Effector memory CD4-positive, alpha-beta T cell (primary cell): ENCODE data around the gene U2AF2.

Experiments
- DNase-seq, 3 donors: peaks; one replicate each; pipeline ENCODE4 v3.0.0-alpha.2; 2020
- H3K27ac ChIP-seq: 2 replicates; pipeline ENCODE4 v1.7.0; 2013; ENCODE audit warnings: mild to moderate bottlenecking, low read length, moderate library complexity; ENCODE audit not compliant: insufficient read depth, poor library complexity, severe bottlenecking
- H3K27me3 ChIP-seq: replicated peaks from 2 replicates; pipeline ENCODE4 v1.7.0; 2013; ENCODE audit warnings: mild to moderate bottlenecking, low read length; ENCODE audit not compliant: insufficient read depth, control insufficient read depth, poor library complexity, severe bottlenecking
- H3K36me3 ChIP-seq: 2 replicates; pipeline ENCODE4 v1.7.0; 2013; ENCODE audit warnings: mild to moderate bottlenecking, low read length, moderate library complexity; ENCODE audit not compliant: control insufficient read depth, insufficient read depth
- H3K4me1 ChIP-seq: 2 replicates; pipeline ENCODE4 v1.7.0; 2013; ENCODE audit warnings: low read length, mild to moderate bottlenecking; ENCODE audit not compliant: control insufficient read depth, insufficient read depth, poor library complexity, severe bottlenecking
- H3K4me3 ChIP-seq: 2 replicates; pipeline ENCODE4 v1.7.0; 2013; ENCODE audit warnings: low read length, low read depth, mild to moderate bottlenecking; ENCODE audit not compliant: insufficient read depth, poor library complexity, severe bottlenecking
- H3K9me3 ChIP-seq: 2 replicates; pipeline ENCODE4 v1.7.0; 2013; ENCODE audit warnings: mild to moderate bottlenecking, low read length, moderate library complexity; ENCODE audit not compliant: control insufficient read depth

U2AF2 gene

DNA sequence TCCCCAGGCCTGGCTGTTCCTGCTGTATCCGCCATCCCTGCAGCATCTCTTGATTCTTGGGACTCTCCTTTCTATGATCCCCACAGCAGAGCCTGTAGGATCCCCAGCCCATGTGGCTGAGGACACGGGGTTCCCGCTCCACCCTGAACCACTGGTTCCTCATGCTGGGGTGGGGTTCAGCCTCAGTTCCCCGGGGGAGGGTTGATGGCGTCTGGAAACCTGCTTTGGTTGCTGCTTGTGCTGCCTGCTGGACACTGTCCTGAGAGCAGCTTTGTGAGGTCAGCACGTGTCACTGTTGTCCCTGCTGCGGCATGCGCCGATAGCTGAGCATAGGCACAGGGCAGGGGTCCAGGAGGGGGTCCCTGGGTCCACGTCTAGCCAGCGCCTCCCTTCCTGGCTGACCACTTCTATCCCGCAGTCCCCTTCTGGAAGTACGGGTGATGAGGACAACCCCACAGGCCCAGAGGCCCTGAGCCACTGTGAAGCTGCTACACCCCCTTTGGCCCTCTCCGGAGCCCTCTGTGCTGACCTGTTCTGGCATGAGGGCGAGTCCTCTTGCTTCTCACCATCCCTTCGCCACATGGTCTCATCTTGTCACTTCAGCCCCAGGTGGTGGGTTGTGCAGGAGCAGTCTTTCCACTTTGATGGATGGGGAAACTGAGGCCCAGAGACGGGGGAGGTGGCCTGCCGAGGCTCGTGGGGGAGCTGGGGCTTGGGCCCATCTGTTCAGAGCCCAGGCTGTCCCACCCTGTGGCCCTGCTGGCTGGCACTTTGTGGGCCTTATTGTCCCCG lies 25.7 kb downstream of the U2AF2 start:
- Histone ChIP-seq H3K4me3 (no peak overlapping the region), H3K27ac (no peak overlapping the region), H3K9me3 (no peaks in the 10 kb centered on the region), H3K27me3 (no peaks in the 10 kb centered on the region), H3K36me3 (peaks cover 52% of the 10 kb centered on the region), H3K4me1 (peaks cover 20% of the 10 kb centered on the region)
- DNase-seq: no peak

DNA sequence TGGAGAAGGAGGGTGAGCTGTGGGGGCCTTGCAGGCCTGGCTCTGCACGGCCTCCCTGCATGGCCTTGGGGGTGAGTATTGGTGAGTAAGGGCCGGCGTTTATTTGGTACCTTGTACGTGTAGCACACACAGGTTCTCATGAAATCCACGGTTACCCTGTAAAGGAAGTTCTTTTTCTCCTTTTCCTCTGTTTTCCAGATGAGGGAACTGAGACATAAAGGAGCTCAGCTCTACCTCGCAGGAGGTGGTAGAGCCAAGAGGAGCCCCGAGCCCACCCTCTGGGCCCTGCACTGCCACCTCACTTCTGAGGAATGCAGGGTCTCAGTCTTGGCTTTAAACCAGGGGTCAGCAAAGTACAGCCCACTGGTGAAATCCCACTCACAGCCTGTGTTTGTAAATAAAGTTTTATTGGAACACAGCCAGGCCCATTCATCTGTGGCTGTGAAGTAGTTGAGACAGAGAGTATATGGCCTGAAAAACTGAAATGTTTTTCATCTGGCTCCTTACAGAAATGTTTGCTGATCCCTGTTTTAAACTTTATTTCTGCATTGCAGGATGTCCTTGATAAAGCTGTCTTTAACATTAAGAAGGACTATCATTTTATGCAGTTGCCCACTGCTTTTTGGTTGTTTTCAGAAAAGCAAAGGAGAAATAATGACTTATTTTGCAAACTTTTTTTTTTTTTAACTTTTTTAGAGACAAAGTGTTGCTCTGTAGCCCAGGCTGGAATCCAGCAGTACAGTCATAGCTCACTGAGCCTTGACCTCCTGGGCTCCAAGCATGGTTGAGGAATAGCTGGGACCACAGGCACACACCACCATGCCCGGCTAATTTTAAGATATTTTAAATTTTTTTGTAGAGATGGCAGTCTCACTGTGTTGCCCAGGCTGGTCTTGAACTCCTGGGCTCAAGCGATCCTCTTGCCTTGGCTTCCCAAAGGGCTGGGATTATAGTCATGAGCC lies 26.6 kb downstream of the U2AF2 start:
- H3K27ac ChIP-seq: no peak overlapping the region

DNA sequence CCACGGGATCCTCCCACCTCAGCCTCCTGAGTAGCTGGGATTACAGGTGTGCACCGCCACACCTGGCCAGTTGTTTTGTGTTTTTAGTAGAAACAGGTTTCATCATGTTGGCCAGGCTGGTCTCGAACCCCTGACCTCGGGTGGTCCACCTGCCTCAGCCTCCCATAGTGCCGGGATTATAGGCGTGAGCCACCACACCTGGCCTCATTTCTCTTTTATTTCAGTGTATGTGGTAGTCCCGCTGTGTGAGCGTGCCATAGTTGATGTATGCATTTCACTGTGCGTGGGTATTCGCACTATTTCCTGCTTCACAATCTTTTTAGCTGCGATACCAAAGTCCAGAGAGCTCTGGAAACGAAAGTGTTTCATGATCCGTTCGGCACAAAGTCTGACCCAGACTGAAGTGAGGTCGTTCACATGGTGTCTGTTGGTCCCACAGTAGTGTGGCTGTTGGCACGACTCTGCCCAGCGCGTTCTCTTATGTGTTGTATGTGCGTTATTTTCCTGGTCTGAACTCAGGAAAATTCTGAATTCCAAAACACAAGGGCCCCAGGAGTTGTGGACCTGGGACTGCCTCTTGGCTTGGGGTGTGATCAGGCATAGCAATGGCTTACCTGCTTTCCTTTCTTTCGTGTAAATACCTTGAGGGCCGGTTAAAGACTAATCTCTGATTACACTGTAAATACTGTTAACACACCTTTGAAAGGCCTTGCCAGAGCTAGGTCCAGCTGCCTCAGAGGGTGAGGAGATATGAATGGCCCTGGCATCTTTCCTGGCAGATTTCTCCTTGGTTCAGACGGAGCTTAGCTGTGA lies 28.8 kb downstream of the U2AF2 start:
- H3K36me3 ChIP-seq: peaks cover 63% of the 10 kb centered on the region

More for the DNA sequence above, 26.6 kb downstream of the U2AF2 start:
- Histone ChIP-seq H3K9me3 (no peaks in the 10 kb centered on the region), H3K4me1 (peaks cover 12% of the 10 kb centered on the region), H3K36me3 (peaks cover 60% of the 10 kb centered on the region), H3K4me3 (no peak overlapping the region), H3K27me3 (no peaks in the 10 kb centered on the region)
- no peak for DNase-seq

DNA sequence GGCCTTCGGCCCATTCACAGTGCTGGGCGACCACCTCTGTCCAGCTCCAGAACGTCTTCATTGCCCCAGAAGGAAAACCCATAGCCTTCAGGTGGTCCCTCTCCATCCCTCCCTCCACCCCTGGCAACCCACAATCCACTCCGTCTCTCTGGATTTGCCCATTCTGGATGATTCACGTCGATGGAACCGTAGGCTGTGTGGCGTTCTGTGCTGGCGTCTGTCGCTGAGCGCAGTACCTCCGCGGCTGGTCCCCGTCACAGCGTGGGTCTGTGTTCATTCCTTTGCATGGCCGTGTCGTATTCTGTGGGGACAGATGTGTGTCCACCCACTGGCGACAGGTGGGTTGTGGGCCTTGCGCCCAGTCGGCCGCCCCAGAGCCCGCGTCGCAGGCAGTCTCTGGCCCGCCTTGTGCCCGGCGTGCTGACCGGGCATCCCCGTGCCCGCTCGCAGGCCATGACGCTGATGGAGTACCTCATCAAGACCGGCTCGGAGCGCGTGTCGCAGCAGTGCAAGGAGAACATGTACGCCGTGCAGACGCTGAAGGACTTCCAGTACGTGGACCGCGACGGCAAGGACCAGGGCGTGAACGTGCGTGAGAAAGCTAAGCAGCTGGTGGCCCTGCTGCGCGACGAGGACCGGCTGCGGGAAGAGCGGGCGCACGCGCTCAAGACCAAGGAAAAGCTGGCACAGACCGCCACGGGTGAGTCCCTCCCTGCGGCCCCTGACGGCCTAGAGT lies 30.3 kb downstream of the U2AF2 start:
- Histone ChIP-seq H3K4me1 (no peaks in the 10 kb centered on the region), H3K9me3 (no peaks in the 10 kb centered on the region), H3K36me3 (peaks cover 62% of the 10 kb centered on the region), H3K27ac (no peak overlapping the region), H3K27me3 (no peaks in the 10 kb centered on the region), H3K4me3 (no peak overlapping the region)
- DNase-seq: no peak

More for the DNA sequence above, 28.8 kb downstream of the U2AF2 start:
- Histone ChIP-seq H3K9me3 (no peaks in the 10 kb centered on the region), H3K4me1 (no peaks in the 10 kb centered on the region), H3K27me3 (no peaks in the 10 kb centered on the region), H3K27ac (no peak overlapping the region), H3K4me3 (no peak overlapping the region)
- no peak for DNase-seq

DNA sequence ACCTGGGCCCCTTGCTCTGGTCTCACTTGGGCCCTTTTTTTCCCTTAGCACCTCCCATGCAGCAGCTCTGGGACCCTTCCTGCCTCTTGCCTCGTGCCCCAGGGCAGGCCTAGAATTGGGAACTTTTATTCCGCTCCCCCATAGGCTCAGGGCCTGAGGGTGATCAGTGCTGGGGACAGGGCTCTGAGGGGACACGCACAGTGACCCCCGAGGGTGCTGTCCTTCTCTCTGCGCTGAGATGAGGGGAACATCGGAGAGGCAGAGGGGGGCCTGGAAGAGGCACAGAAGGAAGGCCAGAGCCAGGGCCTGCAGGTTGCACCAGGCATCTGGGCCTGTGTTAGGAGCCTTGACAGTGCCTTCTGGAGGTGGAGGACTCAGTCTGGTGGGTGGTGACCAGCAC lies 30.9 kb downstream of the U2AF2 start:
- Histone ChIP-seq H3K9me3 (no peaks in the 10 kb centered on the region), H3K36me3 (peaks cover 59% of the 10 kb centered on the region), H3K27me3 (no peaks in the 10 kb centered on the region), H3K27ac (no peak overlapping the region), H3K4me1 (no peaks in the 10 kb centered on the region), H3K4me3 (no peak overlapping the region)
- no peak for DNase-seq

DNA sequence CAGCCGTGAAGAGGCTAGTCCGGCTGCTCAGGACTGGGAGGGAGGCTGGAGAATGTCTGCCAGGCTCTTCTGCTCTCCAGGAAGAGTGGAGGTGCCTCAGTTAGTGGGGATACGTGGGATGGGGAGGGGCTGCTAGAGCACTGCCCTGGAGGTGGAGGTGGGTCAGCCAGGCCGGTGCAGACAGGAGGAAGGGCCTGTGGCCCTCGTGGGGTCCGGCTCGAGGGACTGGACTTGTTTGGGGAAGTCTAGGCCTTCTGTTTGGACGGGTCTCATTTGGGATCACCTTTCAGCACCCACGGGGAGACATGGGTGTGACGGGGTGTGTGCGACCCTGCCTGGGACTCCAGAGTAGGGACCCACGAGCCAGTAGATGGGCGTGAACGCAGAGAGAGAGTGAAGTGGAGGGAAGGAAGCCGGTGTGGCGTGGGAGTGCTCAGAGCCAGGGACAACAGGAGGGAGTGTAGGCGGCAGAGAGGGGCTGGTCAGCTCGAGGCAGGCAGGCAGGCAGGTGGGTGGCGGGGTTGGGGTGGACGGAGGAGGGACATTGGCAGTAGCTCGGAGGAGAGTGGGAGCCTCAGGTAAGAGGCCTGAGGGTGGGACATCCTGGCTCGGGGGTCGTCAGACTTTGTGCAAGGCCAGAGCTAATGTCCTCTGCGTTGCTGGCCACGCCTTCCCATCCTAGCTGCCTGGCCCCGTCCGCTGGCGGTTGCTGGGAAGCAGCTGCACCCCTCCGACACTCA lies 31.6 kb downstream of the U2AF2 start:
- no peaks in the 10 kb centered on the region for H3K4me1 ChIP-seq
- no peaks in the 10 kb centered on the region for H3K9me3 ChIP-seq
- H3K27ac ChIP-seq: no peak overlapping the region
- no peak for DNase-seq
- H3K27me3 ChIP-seq: no peaks in the 10 kb centered on the region
- H3K4me3 ChIP-seq: no peak overlapping the region
- peaks cover 62% of the 10 kb centered on the region for H3K36me3 ChIP-seq

DNA sequence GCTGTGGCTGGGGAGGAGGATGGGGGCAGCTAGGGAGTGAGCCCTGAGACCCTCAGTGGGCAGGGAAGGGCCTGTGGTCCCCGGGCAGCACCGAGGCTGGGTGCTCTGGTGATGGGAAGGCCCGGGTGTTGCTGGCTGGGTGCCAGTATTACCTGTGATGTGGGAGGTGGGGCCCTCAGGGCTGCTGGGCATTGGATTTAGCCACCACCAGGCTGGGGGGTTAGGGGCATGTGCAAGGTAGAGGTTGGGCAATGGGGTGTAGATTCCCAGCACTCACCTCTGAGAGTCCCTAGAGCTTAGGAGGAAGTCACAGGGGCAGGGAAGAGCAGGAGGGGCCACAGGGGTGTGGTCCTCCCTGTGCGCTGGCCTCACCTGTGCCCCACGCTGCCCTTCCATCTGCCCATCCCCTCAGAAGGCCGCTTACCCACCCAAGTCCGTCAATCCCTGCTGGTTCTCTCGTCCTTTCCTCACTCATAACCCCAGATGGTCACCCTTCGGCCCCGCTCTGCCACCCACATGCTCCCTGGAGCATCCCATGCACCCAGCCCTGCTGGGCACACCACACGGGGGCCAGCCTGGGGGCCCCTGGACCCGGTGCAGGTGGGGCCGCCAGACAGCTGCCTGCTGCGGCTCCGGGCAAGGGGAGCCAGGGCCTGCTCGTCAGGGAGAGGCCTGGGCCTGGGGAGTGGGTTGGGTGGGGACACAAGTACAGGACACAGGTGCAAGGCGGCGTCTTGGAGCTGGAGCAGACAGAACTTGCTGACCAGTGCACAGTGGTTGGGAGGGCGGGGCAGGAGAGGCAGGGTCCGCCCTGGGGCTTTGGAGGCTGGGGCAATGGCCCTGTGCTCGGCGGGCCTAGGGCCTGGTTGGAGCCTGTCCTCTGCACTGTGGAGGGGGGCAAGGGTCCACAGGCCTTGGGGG lies 32.7 kb downstream of the U2AF2 start:
- Histone ChIP-seq H3K4me1 (no peaks in the 10 kb centered on the region), H3K27me3 (no peaks in the 10 kb centered on the region), H3K9me3 (no peaks in the 10 kb centered on the region), H3K4me3 (no peak overlapping the region), H3K36me3 (peaks cover 72% of the 10 kb centered on the region), H3K27ac (no peak overlapping the region)
- DNase-seq: no peak

DNA sequence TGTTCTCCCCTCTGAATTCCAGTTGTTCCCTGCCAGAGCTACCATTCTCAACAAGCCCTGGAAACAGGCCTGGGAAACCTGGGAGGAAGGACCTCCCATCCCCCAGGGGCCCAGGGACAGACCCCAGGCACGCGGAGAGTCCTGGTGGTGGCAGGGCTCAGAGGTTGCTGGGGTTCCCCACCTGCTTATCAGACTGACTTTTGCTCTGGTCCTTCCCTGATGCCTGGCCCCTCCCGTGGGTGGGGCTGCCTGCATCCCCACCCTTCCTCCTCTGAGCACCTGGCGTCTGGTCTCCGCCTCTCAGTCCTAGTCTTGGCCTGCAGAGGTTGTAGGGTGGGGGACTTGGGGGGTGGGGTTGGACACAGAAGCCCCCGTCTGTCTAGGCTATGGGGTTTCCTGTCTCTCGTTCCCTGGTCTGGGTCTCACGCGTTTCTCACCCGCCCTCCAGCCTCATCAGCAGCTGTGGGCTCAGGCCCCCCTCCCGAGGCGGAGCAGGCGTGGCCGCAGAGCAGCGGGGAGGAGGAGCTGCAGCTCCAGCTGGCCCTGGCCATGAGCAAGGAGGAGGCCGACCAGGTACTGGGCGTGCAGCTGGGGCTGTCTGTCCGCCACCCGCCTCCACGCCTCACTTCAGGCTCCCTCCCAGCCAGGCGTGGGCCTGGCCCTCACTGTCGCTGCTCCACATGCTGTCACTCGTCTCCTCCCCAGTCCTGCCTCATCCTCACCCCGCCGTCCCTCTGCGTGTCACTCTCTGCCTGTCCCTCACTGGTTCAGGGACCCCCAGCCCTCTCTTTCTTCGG lies 33.8 kb downstream of the U2AF2 start:
- Histone ChIP-seq H3K4me3 (no peak overlapping the region), H3K36me3 (peaks cover 81% of the 10 kb centered on the region), H3K27me3 (no peaks in the 10 kb centered on the region), H3K9me3 (no peaks in the 10 kb centered on the region), H3K27ac (no peak overlapping the region), H3K4me1 (no peaks in the 10 kb centered on the region)
- DNase-seq: no peak
